ENCODE measurements around the gene RPL5. TPM values are rescaled to one million over a fixed set of nuclear protein-coding genes. Genes with fewer than 3 reads are reported as not detected.
A peak's percentile ranks its signal among the peaks of the same experiment; 100 is the strongest.

Gene RPL5
- total and polyA plus RNA-seq, 9 of the 15 experiments (the other 6 are each of a cell fraction or from before 2014, with no cell fraction given) = 1,467 to 4,252 (median 2,454) TPM

DNA sequence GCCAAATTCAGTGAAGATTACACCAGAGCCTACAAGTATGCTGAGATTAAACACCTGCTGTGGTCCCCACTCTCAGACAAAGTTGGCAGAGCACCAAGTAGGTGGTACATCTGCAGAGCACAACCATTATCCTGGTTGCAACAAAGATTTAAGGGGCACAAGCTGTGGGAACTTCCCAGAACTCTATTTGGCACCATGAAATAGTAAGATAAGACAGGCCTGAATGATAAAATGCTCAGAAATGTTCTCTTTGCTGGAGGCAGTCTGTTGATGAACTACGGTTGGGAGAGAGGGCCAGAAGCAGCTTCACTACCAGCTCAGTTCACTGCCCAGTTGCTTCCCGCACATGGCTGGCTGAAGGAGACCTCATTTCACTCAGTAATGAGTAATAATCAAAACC, 19.9 kb downstream of the RPL5 start (continued):
- TF ChIP-seq, protein P1, sequence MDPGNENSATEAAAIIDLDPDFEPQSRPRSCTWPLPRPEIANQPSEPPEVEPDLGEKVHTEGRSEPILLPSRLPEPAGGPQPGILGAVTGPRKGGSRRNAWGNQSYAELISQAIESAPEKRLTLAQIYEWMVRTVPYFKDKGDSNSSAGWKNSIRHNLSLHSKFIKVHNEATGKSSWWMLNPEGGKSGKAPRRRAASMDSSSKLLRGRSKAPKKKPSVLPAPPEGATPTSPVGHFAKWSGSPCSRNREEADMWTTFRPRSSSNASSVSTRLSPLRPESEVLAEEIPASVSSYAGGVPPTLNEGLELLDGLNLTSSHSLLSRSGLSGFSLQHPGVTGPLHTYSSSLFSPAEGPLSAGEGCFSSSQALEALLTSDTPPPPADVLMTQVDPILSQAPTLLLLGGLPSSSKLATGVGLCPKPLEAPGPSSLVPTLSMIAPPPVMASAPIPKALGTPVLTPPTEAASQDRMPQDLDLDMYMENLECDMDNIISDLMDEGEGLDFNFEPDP (CRISPR knock-in tag; IDR thresholded peaks at IDR 0.05) = no peak
- TF ChIP-seq CBX1 (IDR thresholded peaks at IDR 0.05; ENCODE audit: low read depth) (no peak), HDAC1 (IDR thresholded peaks at IDR 0.05) (no peak), ZNF175 (CRISPR knock-in tag; IDR thresholded peaks at IDR 0.05; ENCODE audit: low read depth) (no peak), POLR2AphosphoS2 (IDR thresholded peaks at IDR 0.05; ENCODE audit: low read length) (no peak), FOXA3 (CRISPR knock-in tag; conservative IDR thresholded peaks at IDR 0.05 in 1 of 2, IDR thresholded peaks at IDR 0.05 in 1 of 2) (peak in 1 of 2 experiments; percentile 75; a peak in 2 of 4 replicates), POU5F1 (IDR thresholded peaks at IDR 0.05; ENCODE audit: borderline replicate concordance, low read depth, low read length, partially characterized antibody) (no peak), TEAD4 (IDR thresholded peaks at IDR 0.05; ENCODE audit: low read length) (peak; percentile 31; the same call in 1 of the 2 replicates), TEAD4 (CRISPR knock-in tag; IDR thresholded peaks at IDR 0.05; ENCODE audit: borderline replicate concordance) (no peak), ELF1 (tag; IDR thresholded peaks at IDR 0.05) (no peak), NCOA1 (IDR thresholded peaks at IDR 0.05; ENCODE audit: low read depth) (no peak), SETDB1 (IDR thresholded peaks at IDR 0.05; ENCODE audit: low read length) (no peak), CREB1 (IDR thresholded peaks at IDR 0.05) (no peak), CREB1 (CRISPR knock-in tag; IDR thresholded peaks at IDR 0.05) (no peak), CSDE1 (IDR thresholded peaks at IDR 0.05) (no peak), TEAD2 (tag; IDR thresholded peaks at IDR 0.05) (no peak), MTA1 (IDR thresholded peaks at IDR 0.05; ENCODE audit: borderline replicate concordance) (no peak), MEF2D (tag; conservative IDR thresholded peaks at IDR 0.05; ENCODE audit: low read depth) (no peak), PTBP1 (IDR thresholded peaks at IDR 0.05; ENCODE audit: low read depth, low read length) (no peak)
- TF ChIP-seq, protein P2, sequence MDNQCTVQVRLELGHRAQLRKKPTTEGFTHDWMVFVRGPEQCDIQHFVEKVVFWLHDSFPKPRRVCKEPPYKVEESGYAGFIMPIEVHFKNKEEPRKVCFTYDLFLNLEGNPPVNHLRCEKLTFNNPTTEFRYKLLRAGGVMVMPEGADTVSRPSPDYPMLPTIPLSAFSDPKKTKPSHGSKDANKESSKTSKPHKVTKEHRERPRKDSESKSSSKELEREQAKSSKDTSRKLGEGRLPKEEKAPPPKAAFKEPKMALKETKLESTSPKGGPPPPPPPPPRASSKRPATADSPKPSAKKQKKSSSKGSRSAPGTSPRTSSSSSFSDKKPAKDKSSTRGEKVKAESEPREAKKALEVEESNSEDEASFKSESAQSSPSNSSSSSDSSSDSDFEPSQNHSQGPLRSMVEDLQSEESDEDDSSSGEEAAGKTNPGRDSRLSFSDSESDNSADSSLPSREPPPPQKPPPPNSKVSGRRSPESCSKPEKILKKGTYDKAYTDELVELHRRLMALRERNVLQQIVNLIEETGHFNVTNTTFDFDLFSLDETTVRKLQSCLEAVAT (IDR thresholded peaks at IDR 0.05) = no peak
- TF ChIP-seq, protein P3, sequence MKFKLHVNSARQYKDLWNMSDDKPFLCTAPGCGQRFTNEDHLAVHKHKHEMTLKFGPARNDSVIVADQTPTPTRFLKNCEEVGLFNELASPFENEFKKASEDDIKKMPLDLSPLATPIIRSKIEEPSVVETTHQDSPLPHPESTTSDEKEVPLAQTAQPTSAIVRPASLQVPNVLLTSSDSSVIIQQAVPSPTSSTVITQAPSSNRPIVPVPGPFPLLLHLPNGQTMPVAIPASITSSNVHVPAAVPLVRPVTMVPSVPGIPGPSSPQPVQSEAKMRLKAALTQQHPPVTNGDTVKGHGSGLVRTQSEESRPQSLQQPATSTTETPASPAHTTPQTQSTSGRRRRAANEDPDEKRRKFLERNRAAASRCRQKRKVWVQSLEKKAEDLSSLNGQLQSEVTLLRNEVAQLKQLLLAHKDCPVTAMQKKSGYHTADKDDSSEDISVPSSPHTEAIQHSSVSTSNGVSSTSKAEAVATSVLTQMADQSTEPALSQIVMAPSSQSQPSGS (CRISPR knock-in tag; IDR thresholded peaks at IDR 0.05) = no peak
- TF ChIP-seq, protein P4, sequence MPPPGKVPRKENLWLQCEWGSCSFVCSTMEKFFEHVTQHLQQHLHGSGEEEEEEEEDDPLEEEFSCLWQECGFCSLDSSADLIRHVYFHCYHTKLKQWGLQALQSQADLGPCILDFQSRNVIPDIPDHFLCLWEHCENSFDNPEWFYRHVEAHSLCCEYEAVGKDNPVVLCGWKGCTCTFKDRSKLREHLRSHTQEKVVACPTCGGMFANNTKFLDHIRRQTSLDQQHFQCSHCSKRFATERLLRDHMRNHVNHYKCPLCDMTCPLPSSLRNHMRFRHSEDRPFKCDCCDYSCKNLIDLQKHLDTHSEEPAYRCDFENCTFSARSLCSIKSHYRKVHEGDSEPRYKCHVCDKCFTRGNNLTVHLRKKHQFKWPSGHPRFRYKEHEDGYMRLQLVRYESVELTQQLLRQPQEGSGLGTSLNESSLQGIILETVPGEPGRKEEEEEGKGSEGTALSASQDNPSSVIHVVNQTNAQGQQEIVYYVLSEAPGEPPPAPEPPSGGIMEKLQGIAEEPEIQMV (tag; conservative IDR thresholded peaks at IDR 0.05; ENCODE audit: low read depth) = no peak

Data from K562 (cell line).